ENCODE data around the gene HAPLN3. TPM values are rescaled to one million over a fixed set of nuclear protein-coding genes. Genes with fewer than 3 reads are reported as not detected.

HAPLN3 gene
- total and polyA plus RNA-seq, 4 donors = 0.21 to 0.51 (median 0.34) TPM

- Histone ChIP-seq H3K9me3 (ENCODE audit: control insufficient read depth in 4 of 4, low read length in 3 of 4) (no peaks in the 10 kb centered on the region), H3K36me3 (ENCODE audit: control insufficient read depth in 4 of 4, insufficient read depth in 3 of 4, low read depth in 1 of 4, low read length in 3 of 4) (no peaks in the 10 kb centered on the region), H3K27ac (ENCODE audit: low read depth in 1 of 2, low read length in 2 of 2) (no peak overlapping the region), H3K4me3 (ENCODE audit: low read depth in 1 of 3, low read length in 3 of 3) (no peak overlapping the region), H3K27me3 (ENCODE audit: control insufficient read depth in 4 of 4, insufficient read depth in 4 of 4, low read length in 3 of 4) (peaks cover 0 to 3% (median 0%) of the 10 kb centered on the region in 4 donors), H3K9ac (ENCODE audit: low read depth in 1 of 2, low read length in 2 of 2) (no peak overlapping the region), H3K4me1 (ENCODE audit: control insufficient read depth in 4 of 4, insufficient read depth in 4 of 4, low read length in 3 of 4) (no peaks in the 10 kb centered on the region)
- DNase-seq (ENCODE audit: low spot score) = no peak
- 81% methylated on average over 1 of the region's 1 CpG for WGBS
- TF ChIP-seq HNF4G (IDR thresholded peaks at IDR 0.05) (no peak), RAD21 (IDR thresholded peaks at IDR 0.05) (no peak), JUND (IDR thresholded peaks at IDR 0.05) (no peak), REST (IDR thresholded peaks at IDR 0.05) (no peak), RXRA (IDR thresholded peaks at IDR 0.05) (no peak), CTCF (IDR thresholded peaks at IDR 0.05; ENCODE audit: low read depth, low read length, missing input control) (no peak), FOXA1 (IDR thresholded peaks at IDR 0.05) (no peak), FOXA2 (IDR thresholded peaks at IDR 0.05) (no peak), NR2F2 (IDR thresholded peaks at IDR 0.05) (no peak), TAF1 (conservative IDR thresholded peaks at IDR 0.05) (no peak), MAX (IDR thresholded peaks at IDR 0.05) (no peak), EGR1 (IDR thresholded peaks at IDR 0.05; ENCODE audit: low read depth in 2 of 2) (no peak), HNF4A (conservative IDR thresholded peaks at IDR 0.05) (no peak)
Observed at GRCh38 chr15:88841236-88841635, 54.1 kb downstream of the HAPLN3 start.

GRCh38 chr15:88839961-88840360 lies 55.4 kb downstream of the HAPLN3 start:
- H3K27me3 ChIP-seq (ENCODE audit: control insufficient read depth in 4 of 4, insufficient read depth in 4 of 4, low read length in 3 of 4) = no peaks in the 10 kb centered on the region
- no peak for DNase-seq (ENCODE audit: low spot score)
- WGBS = 88% methylated on average over 16 of the region's 16 CpGs
- TF ChIP-seq HNF4G (IDR thresholded peaks at IDR 0.05) = no peak
- TF ChIP-seq RAD21 (IDR thresholded peaks at IDR 0.05) = no peak
- no peak for TF ChIP-seq TAF1 (conservative IDR thresholded peaks at IDR 0.05)
- no peak for TF ChIP-seq CTCF (IDR thresholded peaks at IDR 0.05; ENCODE audit: low read depth, low read length, missing input control)
- no peak for TF ChIP-seq EGR1 (IDR thresholded peaks at IDR 0.05; ENCODE audit: low read depth in 2 of 2)
- no peak for TF ChIP-seq REST (IDR thresholded peaks at IDR 0.05)
- no peak for TF ChIP-seq ZBTB33 (IDR thresholded peaks at IDR 0.05)
- no peak for TF ChIP-seq GABPA (IDR thresholded peaks at IDR 0.05 in 1 of 2, conservative IDR thresholded peaks at IDR 0.05 in 1 of 2)
- TF ChIP-seq FOXA1 (IDR thresholded peaks at IDR 0.05) = no peak
- no peak for TF ChIP-seq MAX (IDR thresholded peaks at IDR 0.05)
- no peak for TF ChIP-seq ATF3 (IDR thresholded peaks at IDR 0.05)
- TF ChIP-seq YY1 (IDR thresholded peaks at IDR 0.05) = no peak
- no peak for TF ChIP-seq RXRA (IDR thresholded peaks at IDR 0.05)
- TF ChIP-seq SP1 (IDR thresholded peaks at IDR 0.05) = no peak
- TF ChIP-seq FOXA2 (IDR thresholded peaks at IDR 0.05) = no peak

More at GRCh38 chr15:88839961-88840360, 55.4 kb downstream of the HAPLN3 start:
- H3K9me3 ChIP-seq (ENCODE audit: control insufficient read depth in 4 of 4, low read length in 3 of 4) = no peaks in the 10 kb centered on the region
- no peak overlapping the region for H3K9ac ChIP-seq (ENCODE audit: low read depth in 1 of 2, low read length in 2 of 2)
- H3K36me3 ChIP-seq (ENCODE audit: control insufficient read depth in 4 of 4, insufficient read depth in 3 of 4, low read depth in 1 of 4, low read length in 3 of 4) = no peaks in the 10 kb centered on the region
- H3K4me1 ChIP-seq (ENCODE audit: control insufficient read depth in 4 of 4, insufficient read depth in 4 of 4, low read length in 3 of 4) = no peaks in the 10 kb centered on the region
- no peak overlapping the region for H3K27ac ChIP-seq (ENCODE audit: low read depth in 1 of 2, low read length in 2 of 2)
- H3K4me3 ChIP-seq (ENCODE audit: low read depth in 1 of 3, low read length in 3 of 3) = no peak overlapping the region

Data from liver (tissue), 9 donors.